Neural cell (in vitro differentiated cells): ENCODE data around the gene BTBD17. TPM values are rescaled to one million over a fixed set of nuclear protein-coding genes. Genes with fewer than 3 reads are reported as not detected.

ENCODE experiments used
- H2AFZ ChIP-seq: fragments of 200-600, 300-800 bp; sonication (generic), shearing (Covaris generic); 2 replicates; pipeline ENCODE4 v1.6.0; 2014; ENCODE audit warnings: low read depth, mild to moderate bottlenecking, antibody characterized with exemption, low read length, moderate library complexity
- H3F3A ChIP-seq: fragments of 200-600 bp; shearing (Covaris generic); 2 replicates; pipeline ENCODE4 v1.6.1; 2016; ENCODE audit warnings: mild to moderate bottlenecking, moderate library complexity, mixed read lengths, antibody characterized with exemption, low read length; ENCODE audit not compliant: insufficient read depth, poor library complexity, severe bottlenecking
- H3K27ac ChIP-seq: fragments of 200-600, 300-800 bp; sonication (generic), shearing (Covaris generic); 2 replicates; pipeline ENCODE4 v1.5.1; 2014; ENCODE audit warnings: mild to moderate bottlenecking, low read length, moderate library complexity
- H3K27me3 ChIP-seq: fragments of 300-800, 200-600 bp; sonication (generic), shearing (Covaris generic); 2 replicates; pipeline ENCODE4 v1.6.0; 2014; ENCODE audit warnings: mild to moderate bottlenecking, low read depth, low read length, moderate library complexity; ENCODE audit not compliant: insufficient read depth
- H3K36me3 ChIP-seq: fragments of 300-800, 200-600 bp; sonication (generic), shearing (Covaris generic); 2 replicates; pipeline ENCODE4 v1.5.1; 2014; ENCODE audit warnings: mild to moderate bottlenecking, antibody characterized with exemption, low read length, moderate library complexity; ENCODE audit not compliant: insufficient read depth
- H3K4me2 ChIP-seq: fragments of 300-800, 200-600 bp; sonication (generic), shearing (Covaris generic); 2 replicates; pipeline ENCODE4 v1.6.0; 2014; ENCODE audit warnings: mild to moderate bottlenecking, low read length
- H3K4me3 ChIP-seq: fragments of 300-800, 200-600 bp; sonication (generic), shearing (Covaris generic); 2 replicates; pipeline ENCODE4 v1.5.1; 2014; ENCODE audit warnings: mild to moderate bottlenecking, low read length, moderate library complexity
- H3K79me2 ChIP-seq: fragments of 200-600 bp; shearing (Covaris generic); replicated peaks from 2 replicates; pipeline ENCODE4 v1.6.0; 2014; ENCODE audit warnings: mild to moderate bottlenecking, low read length, moderate library complexity; ENCODE audit not compliant: insufficient read depth
- H3K9ac ChIP-seq: fragments of 300-800, 200-600 bp; sonication (generic), shearing (Covaris generic); 2 replicates; pipeline ENCODE4 v1.6.1; 2016; ENCODE audit warnings: mild to moderate bottlenecking, low read length, mixed read lengths
- H3K9me2 ChIP-seq: fragments of 200-600 bp; shearing (Covaris generic); 2 replicates; pipeline ENCODE4 v1.6.1; 2016; ENCODE audit warnings: mild to moderate bottlenecking, low read length, mixed read lengths; ENCODE audit not compliant: insufficient read depth
- H3K9me3 ChIP-seq: fragments of 200-600, 300-800 bp; sonication (generic), shearing (Covaris generic); 2 replicates; pipeline ENCODE4 v1.6.1; 2016; ENCODE audit warnings: mild to moderate bottlenecking, mixed run types, low read length, moderate library complexity, mixed read lengths
- H4K20me1 ChIP-seq: fragments of 200-600 bp; shearing (Covaris generic); 2 replicates; pipeline ENCODE4 v1.6.1; 2016; ENCODE audit warnings: mild to moderate bottlenecking, mixed run types; ENCODE audit not compliant: insufficient read depth
- EP300 ChIP-seq: fragments of 450-650 bp; conservative IDR thresholded peaks from 2 replicates; pipeline ENCODE4 v1.6.1; 2014; ENCODE audit warnings: antibody characterized with exemption, mild to moderate bottlenecking, moderate library complexity; ENCODE audit not compliant: poor library complexity, severe bottlenecking
- EZH2 ChIP-seq: fragments of 200-600, 300-800 bp; shearing (Covaris generic), sonication (generic); IDR thresholded peaks from 2 replicates; pipeline ENCODE4 v1.6.1; 2014; ENCODE audit warnings: antibody characterized with exemption, low read length, borderline replicate concordance, mild to moderate bottlenecking; ENCODE audit not compliant: insufficient read depth, poor library complexity, severe bottlenecking
- MXI1 ChIP-seq: fragments of 450-650 bp; conservative IDR thresholded peaks from 2 replicates; pipeline ENCODE4 v1.6.1; 2014; ENCODE audit warnings: antibody characterized with exemption, mild to moderate bottlenecking; ENCODE audit not compliant: poor library complexity, severe bottlenecking
- POLR2AphosphoS5 ChIP-seq: IDR thresholded peaks from 2 replicates; pipeline ENCODE4 v1.6.1; 2012
- RAD21 ChIP-seq: fragments of 450-650 bp; conservative IDR thresholded peaks from 2 replicates; pipeline ENCODE4 v1.6.1; 2014; ENCODE audit warnings: antibody characterized with exemption, mild to moderate bottlenecking, moderate library complexity
- SMC3 ChIP-seq: fragments of 450-650 bp; conservative IDR thresholded peaks from 2 replicates; pipeline ENCODE4 v1.6.1; 2014; ENCODE audit warnings: antibody characterized with exemption, mild to moderate bottlenecking, moderate library complexity; ENCODE audit not compliant: poor library complexity
- TAF1 ChIP-seq: IDR thresholded peaks from 2 replicates; pipeline ENCODE4 v1.6.1; 2012; ENCODE audit warnings: low read depth
- polyA plus RNA-seq: library from polyadenylated mRNA; depleted of rRNA; stranded (reverse); fragments of >200 nt; gene quantifications from 2 replicates; pipeline ENCODE4 v1.2.3, GENCODE V29; 2014
- TF ChIP-seq, protein P1 (sequence below): fragments of 450-650 bp; IDR thresholded peaks from 2 replicates; pipeline ENCODE4 v1.5.1; 2014; ENCODE audit warnings: antibody characterized with exemption, mild to moderate bottlenecking, moderate library complexity; ENCODE audit not compliant: poor library complexity, severe bottlenecking
- TF ChIP-seq, protein P2 (sequence below): IDR thresholded peaks from 2 replicates; pipeline ENCODE4 v1.6.1; 2012; ENCODE audit warnings: borderline replicate concordance

BTBD17 gene
- polyA plus RNA-seq, 1 donor from 2014 or later, result 5.3 TPM

DNA sequence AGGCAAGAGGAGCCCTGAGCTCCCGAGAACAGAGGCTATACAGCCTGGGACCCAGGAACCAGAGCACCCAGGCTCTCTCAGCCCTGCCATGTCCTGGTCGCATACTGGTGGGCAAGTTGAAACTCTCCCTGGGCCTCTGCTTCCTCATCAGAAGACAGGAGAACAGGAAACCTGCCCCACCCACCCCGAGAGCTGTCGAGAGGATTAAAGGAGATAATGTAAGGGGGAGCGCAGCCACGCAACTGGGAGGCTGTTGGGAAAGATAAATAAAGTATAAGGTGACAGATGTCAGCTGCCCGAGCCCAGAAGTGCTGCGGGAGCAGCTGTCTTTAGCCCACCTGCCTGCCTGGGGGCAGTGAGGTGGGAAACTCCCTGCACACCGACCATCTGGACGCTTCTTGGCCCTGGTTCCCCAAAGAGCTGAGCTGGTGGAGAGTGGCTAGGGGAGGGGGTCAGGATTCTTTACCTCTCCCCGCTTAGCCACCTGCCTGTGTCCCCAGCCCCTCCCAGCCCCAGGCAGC is 28.8 kb downstream of the BTBD17 start:
- no peak overlapping the region for H3K9ac ChIP-seq
- no peak overlapping the region for H3K4me2 ChIP-seq
- no peaks in the 10 kb centered on the region for H4K20me1 ChIP-seq
- no peaks in the 10 kb centered on the region for H3K79me2 ChIP-seq
- H3K36me3 ChIP-seq, result no peaks in the 10 kb centered on the region
- H3K4me3 ChIP-seq, result no peak overlapping the region
- H2AFZ ChIP-seq, result no peak overlapping the region
- H3K9me2 ChIP-seq, result no peaks in the 10 kb centered on the region
- H3K27me3 ChIP-seq, result no peaks in the 10 kb centered on the region
- no peak for TF ChIP-seq MXI1
- TF ChIP-seq, protein P1, sequence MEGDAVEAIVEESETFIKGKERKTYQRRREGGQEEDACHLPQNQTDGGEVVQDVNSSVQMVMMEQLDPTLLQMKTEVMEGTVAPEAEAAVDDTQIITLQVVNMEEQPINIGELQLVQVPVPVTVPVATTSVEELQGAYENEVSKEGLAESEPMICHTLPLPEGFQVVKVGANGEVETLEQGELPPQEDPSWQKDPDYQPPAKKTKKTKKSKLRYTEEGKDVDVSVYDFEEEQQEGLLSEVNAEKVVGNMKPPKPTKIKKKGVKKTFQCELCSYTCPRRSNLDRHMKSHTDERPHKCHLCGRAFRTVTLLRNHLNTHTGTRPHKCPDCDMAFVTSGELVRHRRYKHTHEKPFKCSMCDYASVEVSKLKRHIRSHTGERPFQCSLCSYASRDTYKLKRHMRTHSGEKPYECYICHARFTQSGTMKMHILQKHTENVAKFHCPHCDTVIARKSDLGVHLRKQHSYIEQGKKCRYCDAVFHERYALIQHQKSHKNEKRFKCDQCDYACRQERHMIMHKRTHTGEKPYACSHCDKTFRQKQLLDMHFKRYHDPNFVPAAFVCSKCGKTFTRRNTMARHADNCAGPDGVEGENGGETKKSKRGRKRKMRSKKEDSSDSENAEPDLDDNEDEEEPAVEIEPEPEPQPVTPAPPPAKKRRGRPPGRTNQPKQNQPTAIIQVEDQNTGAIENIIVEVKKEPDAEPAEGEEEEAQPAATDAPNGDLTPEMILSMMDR, result no peak
- no peak for TF ChIP-seq POLR2AphosphoS5
- no peak for TF ChIP-seq TAF1
- TF ChIP-seq EZH2, result no peak
- TF ChIP-seq, protein P2, sequence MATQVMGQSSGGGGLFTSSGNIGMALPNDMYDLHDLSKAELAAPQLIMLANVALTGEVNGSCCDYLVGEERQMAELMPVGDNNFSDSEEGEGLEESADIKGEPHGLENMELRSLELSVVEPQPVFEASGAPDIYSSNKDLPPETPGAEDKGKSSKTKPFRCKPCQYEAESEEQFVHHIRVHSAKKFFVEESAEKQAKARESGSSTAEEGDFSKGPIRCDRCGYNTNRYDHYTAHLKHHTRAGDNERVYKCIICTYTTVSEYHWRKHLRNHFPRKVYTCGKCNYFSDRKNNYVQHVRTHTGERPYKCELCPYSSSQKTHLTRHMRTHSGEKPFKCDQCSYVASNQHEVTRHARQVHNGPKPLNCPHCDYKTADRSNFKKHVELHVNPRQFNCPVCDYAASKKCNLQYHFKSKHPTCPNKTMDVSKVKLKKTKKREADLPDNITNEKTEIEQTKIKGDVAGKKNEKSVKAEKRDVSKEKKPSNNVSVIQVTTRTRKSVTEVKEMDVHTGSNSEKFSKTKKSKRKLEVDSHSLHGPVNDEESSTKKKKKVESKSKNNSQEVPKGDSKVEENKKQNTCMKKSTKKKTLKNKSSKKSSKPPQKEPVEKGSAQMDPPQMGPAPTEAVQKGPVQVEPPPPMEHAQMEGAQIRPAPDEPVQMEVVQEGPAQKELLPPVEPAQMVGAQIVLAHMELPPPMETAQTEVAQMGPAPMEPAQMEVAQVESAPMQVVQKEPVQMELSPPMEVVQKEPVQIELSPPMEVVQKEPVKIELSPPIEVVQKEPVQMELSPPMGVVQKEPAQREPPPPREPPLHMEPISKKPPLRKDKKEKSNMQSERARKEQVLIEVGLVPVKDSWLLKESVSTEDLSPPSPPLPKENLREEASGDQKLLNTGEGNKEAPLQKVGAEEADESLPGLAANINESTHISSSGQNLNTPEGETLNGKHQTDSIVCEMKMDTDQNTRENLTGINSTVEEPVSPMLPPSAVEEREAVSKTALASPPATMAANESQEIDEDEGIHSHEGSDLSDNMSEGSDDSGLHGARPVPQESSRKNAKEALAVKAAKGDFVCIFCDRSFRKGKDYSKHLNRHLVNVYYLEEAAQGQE, result no peak
- no peak overlapping the region for H3K27ac ChIP-seq
- no peaks in the 10 kb centered on the region for H3F3A ChIP-seq
- no peaks in the 10 kb centered on the region for H3K9me3 ChIP-seq

DNA sequence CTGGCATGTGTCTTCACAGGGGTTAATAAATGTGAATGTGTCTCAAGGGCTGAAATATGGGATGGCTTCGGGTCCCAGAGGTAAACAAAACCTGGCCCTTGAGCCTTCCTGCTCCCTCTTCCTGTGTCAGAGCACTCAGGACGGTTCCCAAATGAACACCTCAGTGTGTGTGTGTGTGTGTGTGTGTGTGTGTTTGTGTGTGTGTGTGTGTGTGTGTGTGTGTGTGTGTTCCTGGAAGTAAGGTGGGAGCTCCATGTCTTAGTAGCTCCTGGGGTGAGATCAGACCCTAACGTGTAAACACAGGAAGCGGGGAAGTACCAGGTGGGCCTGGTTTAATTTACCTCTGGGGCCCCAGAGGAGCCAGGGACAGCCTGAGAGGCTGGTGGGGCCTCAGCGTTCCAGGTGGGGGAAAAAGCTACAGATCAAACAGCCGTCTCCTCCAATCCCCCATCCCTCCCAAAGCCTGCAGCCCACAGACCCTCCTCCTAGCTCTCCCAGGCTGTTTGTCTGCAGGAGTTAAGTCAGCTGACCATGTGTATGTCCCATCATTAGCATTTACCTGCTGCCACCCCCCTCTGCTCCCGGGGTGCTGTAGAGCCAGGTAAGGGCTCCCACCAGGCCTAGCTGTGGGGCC is 29.5 kb downstream of the BTBD17 start:
- TF ChIP-seq TAF1, result no peak
- TF ChIP-seq RAD21, result no peak
- H2AFZ ChIP-seq, result no peak overlapping the region

DNA sequence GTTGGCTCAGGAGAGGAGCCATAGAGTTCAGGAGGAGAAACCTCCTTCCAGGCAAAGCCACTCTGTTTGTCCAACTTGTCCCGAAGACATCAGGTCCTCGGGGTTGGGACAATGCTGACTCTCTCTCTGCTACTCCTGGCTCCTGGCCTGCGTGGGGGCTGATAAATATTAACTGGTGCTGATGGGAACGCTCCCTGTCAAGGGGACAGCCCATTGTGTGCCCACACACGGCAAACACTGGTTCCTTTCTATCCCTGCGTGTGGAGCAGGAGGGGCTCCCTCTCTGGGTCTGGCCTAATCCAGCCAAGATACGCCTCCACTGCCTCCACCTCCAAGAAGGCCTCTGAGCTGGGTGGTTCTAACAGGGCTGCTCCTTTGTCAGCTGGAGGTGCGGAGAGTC is 31.2 kb downstream of the BTBD17 start:
- no peak overlapping the region for H3K4me2 ChIP-seq
- no peak overlapping the region for H3K27ac ChIP-seq
- no peaks in the 10 kb centered on the region for H3K79me2 ChIP-seq
- no peak overlapping the region for H3K9ac ChIP-seq
- H4K20me1 ChIP-seq, result no peaks in the 10 kb centered on the region
- no peak overlapping the region for H2AFZ ChIP-seq
- H3K27me3 ChIP-seq, result peaks cover 19% of the 10 kb centered on the region
- H3K9me3 ChIP-seq, result no peaks in the 10 kb centered on the region
- no peaks in the 10 kb centered on the region for H3F3A ChIP-seq
- H3K36me3 ChIP-seq, result no peaks in the 10 kb centered on the region
- TF ChIP-seq, protein P2, result no peak
- TF ChIP-seq TAF1 (no peak), POLR2AphosphoS5 (no peak), SMC3 (no peak), RAD21 (no peak), EP300 (no peak)
- TF ChIP-seq, protein P1, result no peak
- no peaks in the 10 kb centered on the region for H3K9me2 ChIP-seq
- H3K4me3 ChIP-seq, result no peak overlapping the region

More for the DNA sequence above, 29.5 kb downstream of the BTBD17 start:
- no peak overlapping the region for H3K4me2 ChIP-seq
- peaks cover 2% of the 10 kb centered on the region for H3K27me3 ChIP-seq
- H3K9ac ChIP-seq, result no peak overlapping the region
- H3K27ac ChIP-seq, result no peak overlapping the region
- no peak overlapping the region for H3K4me3 ChIP-seq
- H3K9me2 ChIP-seq, result no peaks in the 10 kb centered on the region
- H4K20me1 ChIP-seq, result no peaks in the 10 kb centered on the region
- no peaks in the 10 kb centered on the region for H3F3A ChIP-seq
- H3K36me3 ChIP-seq, result no peaks in the 10 kb centered on the region
- no peaks in the 10 kb centered on the region for H3K79me2 ChIP-seq
- H3K9me3 ChIP-seq, result no peaks in the 10 kb centered on the region
